Measurements from ENCODE around the gene ARGLU1. TPM values are rescaled to one million over a fixed set of nuclear protein-coding genes. Genes with fewer than 3 reads are reported as not detected.

The ARGLU1 gene
- total RNA-seq, 4 donors from 2014 or later: 95.4 to 233 (median 126) TPM

- Histone ChIP-seq H3K27me3 (no peaks in the 10 kb centered on the region), H3K4me3 (no peak overlapping the region), H3K4me1 (peaks cover 0 to 8% (median 1%) of the 10 kb centered on the region in 4 donors), H3K27ac (no peak overlapping the region), H3K9me3 (no peaks in the 10 kb centered on the region), H3K36me3 (no peaks in the 10 kb centered on the region)
- DNase-seq: no peak
- TF ChIP-seq, protein P1, sequence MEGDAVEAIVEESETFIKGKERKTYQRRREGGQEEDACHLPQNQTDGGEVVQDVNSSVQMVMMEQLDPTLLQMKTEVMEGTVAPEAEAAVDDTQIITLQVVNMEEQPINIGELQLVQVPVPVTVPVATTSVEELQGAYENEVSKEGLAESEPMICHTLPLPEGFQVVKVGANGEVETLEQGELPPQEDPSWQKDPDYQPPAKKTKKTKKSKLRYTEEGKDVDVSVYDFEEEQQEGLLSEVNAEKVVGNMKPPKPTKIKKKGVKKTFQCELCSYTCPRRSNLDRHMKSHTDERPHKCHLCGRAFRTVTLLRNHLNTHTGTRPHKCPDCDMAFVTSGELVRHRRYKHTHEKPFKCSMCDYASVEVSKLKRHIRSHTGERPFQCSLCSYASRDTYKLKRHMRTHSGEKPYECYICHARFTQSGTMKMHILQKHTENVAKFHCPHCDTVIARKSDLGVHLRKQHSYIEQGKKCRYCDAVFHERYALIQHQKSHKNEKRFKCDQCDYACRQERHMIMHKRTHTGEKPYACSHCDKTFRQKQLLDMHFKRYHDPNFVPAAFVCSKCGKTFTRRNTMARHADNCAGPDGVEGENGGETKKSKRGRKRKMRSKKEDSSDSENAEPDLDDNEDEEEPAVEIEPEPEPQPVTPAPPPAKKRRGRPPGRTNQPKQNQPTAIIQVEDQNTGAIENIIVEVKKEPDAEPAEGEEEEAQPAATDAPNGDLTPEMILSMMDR (IDR thresholded peaks at IDR 0.05): no peak
- TF ChIP-seq POLR2A (IDR thresholded peaks at IDR 0.05): no peak
Observed at GRCh38 chr13:106527826-106528225, 40.1 kb downstream of the ARGLU1 start.

DNA sequence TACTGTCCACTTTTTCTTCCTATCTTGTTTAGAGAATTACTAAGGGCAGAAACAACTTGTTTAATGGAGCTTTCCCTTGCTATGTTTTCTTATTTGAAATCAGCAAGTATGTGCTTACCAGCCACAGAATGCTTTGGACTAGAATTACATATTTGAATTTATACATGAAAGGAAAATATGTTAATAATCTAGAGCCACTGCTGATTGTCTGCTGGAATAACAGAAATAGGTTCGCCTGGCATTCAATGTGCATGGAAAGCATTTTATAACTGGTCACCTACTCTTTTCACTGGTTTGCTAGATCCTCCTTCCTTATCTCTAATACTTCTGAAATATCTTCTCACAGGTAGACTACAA lies 40.5 kb downstream of the ARGLU1 start:
- peaks cover 0 to 9% (median 1%) of the 10 kb centered on the region in 4 donors for H3K4me1 ChIP-seq
- no peak overlapping the region for H3K4me3 ChIP-seq
- no peak overlapping the region for H3K27ac ChIP-seq
- DNase-seq: no peak
- TF ChIP-seq POLR2A (IDR thresholded peaks at IDR 0.05): no peak
- TF ChIP-seq, protein P1 (IDR thresholded peaks at IDR 0.05): no peak
- no peaks in the 10 kb centered on the region for H3K27me3 ChIP-seq
- no peaks in the 10 kb centered on the region for H3K9me3 ChIP-seq
- H3K36me3 ChIP-seq: no peaks in the 10 kb centered on the region

DNA sequence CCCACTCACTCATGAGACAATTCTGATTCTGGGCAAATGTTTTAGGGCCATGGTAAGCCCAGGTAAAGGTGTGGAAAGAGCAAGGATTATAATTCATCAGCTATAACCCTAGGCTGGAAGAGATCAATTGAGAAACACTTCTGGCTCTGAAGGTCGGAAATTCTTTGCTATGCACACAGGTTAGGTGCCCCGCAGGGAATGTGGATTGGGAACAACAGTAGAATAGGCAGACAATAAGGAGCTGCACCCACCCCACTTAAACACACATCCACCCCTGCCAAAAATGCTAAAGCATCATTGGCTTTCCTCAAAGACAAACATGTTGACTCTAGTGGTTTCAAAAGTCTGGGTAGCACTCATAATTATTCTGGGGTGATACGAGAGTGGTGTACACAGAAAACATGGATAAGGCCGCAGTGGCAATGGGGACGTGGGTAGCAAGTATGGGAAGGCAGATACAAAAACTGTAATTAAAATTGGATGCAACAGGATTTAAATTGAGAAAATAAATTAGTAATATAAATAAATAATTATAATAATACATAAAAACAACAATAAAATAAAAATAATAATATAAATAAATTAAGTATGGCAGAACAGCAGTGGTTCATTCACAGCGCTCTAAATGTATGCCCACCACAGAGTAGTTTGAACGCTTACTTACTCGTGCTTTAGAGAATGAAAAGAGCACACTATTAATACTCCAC lies 41.0 kb downstream of the ARGLU1 start:
- TF ChIP-seq, protein P1 (IDR thresholded peaks at IDR 0.05): no peak
- TF ChIP-seq POLR2A (IDR thresholded peaks at IDR 0.05): no peak
- DNase-seq: no peak
- H3K36me3 ChIP-seq: no peaks in the 10 kb centered on the region
- H3K27ac ChIP-seq: no peak overlapping the region
- peaks cover 0 to 9% (median 1%) of the 10 kb centered on the region in 4 donors for H3K4me1 ChIP-seq
- no peaks in the 10 kb centered on the region for H3K27me3 ChIP-seq
- H3K4me3 ChIP-seq: no peak overlapping the region
- no peaks in the 10 kb centered on the region for H3K9me3 ChIP-seq

GRCh38 chr13:106525865-106526264 lies 42.1 kb downstream of the ARGLU1 start:
- Histone ChIP-seq H3K27ac (no peak overlapping the region), H3K4me1 (peaks cover 0 to 9% (median 0%) of the 10 kb centered on the region in 4 donors), H3K27me3 (no peaks in the 10 kb centered on the region), H3K4me3 (no peak overlapping the region), H3K36me3 (no peaks in the 10 kb centered on the region), H3K9me3 (no peaks in the 10 kb centered on the region)
- no peak for TF ChIP-seq POLR2A (IDR thresholded peaks at IDR 0.05)
- TF ChIP-seq, protein P1 (IDR thresholded peaks at IDR 0.05): no peak
- DNase-seq: no peak

DNA sequence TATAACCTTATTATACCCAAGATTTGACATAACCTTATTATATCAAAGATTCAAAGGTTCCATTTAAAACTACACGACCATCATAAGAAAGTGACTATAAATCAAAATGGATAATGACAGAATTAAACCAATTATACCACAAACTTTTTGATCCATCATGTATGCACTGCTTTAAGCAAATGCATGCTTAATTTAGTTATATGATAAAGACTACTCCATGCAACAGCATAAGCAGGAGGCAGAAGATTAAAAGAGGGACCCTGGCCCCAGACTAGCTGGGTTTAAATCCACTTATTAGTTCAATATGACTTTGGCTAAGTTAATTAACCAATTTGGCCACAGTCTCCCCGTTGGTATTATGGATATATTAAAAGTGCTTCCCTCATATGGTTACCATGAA lies 43.8 kb downstream of the ARGLU1 start:
- Histone ChIP-seq H3K4me1 (peaks cover 0 to 8% (median 0%) of the 10 kb centered on the region in 4 donors), H3K27me3 (no peaks in the 10 kb centered on the region), H3K9me3 (no peaks in the 10 kb centered on the region), H3K27ac (no peak overlapping the region), H3K4me3 (no peak overlapping the region), H3K36me3 (no peaks in the 10 kb centered on the region)
- DNase-seq: no peak
- TF ChIP-seq, protein P1 (IDR thresholded peaks at IDR 0.05): no peak
- TF ChIP-seq POLR2A (IDR thresholded peaks at IDR 0.05): no peak
